VCaP (cell line): ENCODE results near the gene NGF.

Experiments used
- H3K27ac ChIP-seq: fragments of 450-650 bp; 2 replicates; pipeline ENCODE4 v1.5.1; 2017
- TF ChIP-seq, protein P1 (sequence below): fragments of 450-650 bp; conservative IDR thresholded peaks from 2 replicates; pipeline ENCODE4 v1.5.1; 2017; ENCODE audit warnings: mild to moderate bottlenecking, moderate library complexity

The NGF gene

DNA sequence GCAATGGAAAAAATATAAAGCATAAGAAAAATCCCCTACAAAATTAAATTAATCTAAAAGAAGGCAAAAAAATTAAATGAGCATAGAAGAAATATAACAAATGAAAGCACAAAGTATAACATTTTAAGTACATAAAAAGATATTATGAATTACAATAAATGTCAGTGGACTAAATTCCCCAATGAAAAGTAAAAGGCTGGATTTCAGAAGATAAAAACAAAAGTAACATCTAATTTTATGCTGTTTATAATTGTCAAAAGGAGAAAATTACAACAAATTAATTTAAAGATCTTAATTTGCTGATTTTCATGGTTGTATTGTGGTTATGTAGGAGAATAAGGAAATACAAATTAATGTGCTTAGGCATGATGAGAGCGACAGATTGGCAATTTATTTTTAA lies 92.8 kb downstream of the NGF start:
- TF ChIP-seq, protein P1, sequence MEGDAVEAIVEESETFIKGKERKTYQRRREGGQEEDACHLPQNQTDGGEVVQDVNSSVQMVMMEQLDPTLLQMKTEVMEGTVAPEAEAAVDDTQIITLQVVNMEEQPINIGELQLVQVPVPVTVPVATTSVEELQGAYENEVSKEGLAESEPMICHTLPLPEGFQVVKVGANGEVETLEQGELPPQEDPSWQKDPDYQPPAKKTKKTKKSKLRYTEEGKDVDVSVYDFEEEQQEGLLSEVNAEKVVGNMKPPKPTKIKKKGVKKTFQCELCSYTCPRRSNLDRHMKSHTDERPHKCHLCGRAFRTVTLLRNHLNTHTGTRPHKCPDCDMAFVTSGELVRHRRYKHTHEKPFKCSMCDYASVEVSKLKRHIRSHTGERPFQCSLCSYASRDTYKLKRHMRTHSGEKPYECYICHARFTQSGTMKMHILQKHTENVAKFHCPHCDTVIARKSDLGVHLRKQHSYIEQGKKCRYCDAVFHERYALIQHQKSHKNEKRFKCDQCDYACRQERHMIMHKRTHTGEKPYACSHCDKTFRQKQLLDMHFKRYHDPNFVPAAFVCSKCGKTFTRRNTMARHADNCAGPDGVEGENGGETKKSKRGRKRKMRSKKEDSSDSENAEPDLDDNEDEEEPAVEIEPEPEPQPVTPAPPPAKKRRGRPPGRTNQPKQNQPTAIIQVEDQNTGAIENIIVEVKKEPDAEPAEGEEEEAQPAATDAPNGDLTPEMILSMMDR = no peak
- H3K27ac ChIP-seq = no peak overlapping the region

- no peak overlapping the region for H3K27ac ChIP-seq
- TF ChIP-seq, protein P1 = no peak
Measured at GRCh38 chr1:115242543-115242942, 95.5 kb downstream of the NGF start.

DNA sequence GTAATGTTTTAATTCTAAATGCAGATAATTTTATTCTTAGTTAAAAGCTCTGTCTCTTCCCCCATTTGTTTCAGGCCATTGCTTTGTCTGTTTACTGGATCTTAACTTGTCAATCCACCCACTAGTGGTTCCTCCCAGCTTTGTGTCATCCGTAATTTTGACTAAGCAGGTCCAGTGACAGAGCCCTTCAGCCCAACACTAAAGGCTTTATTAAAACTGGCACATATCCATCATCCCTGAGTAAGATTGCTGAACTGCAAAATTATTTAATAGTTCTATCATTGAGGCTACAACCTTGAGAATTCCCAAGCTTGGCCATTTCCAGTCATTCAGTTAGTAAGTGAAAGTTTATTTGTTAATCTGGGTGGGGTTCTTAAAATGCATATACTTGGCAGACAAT lies 96.7 kb downstream of the NGF start:
- no peak overlapping the region for H3K27ac ChIP-seq

DNA sequence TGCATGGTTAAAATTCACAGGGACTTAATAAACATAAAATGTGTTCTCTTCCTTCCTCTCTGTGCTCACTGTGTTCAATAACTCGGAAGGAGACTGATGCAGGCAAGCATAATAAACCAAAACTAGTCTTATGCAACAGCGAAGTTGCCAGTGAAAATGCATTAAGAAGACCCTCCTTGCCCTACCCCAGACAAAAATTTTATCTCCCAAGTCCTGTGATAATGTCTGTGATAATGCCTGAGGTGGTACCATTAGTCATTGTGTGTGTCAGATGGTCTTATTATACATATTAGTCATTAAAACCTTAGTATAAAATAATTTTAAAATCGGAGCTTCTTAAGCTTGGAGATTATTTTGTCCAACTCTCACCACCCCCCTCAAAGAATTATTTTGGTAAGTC lies 97.8 kb downstream of the NGF start:
- TF ChIP-seq, protein P1 = no peak
- no peak overlapping the region for H3K27ac ChIP-seq

More for the DNA sequence above, 96.7 kb downstream of the NGF start:
- TF ChIP-seq, protein P1 = no peak

GRCh38 chr1:115239426-115239825 lies 98.6 kb downstream of the NGF start:
- H3K27ac ChIP-seq = no peak overlapping the region
- TF ChIP-seq, protein P1 = no peak

DNA sequence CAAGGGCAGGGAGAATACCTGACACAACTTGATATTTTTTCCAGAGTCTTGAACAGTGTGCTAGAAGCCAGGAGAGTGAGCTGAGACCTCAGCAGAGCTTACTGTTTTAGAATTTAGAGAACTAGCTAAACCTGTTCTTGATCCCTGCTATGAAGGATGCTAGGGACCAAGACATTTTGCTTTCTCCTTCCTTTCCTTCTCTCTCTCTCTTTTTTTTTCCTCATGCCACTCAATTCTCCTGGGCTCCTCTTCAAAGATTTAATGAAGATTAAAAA lies 99.0 kb downstream of the NGF start:
- no peak overlapping the region for H3K27ac ChIP-seq
- TF ChIP-seq, protein P1 = no peak

- TF ChIP-seq, protein P1 = no peak
- H3K27ac ChIP-seq = no peak overlapping the region
Measured at GRCh38 chr1:115238336-115239147, 99.5 kb downstream of the NGF start.
